Measurements from ENCODE around the gene SAP30BP. TPM values are rescaled to one million over a fixed set of nuclear protein-coding genes. Genes with fewer than 3 reads are reported as not detected.

Gene SAP30BP
- total and polyA plus RNA-seq, 4 donors: 20.9 to 33.4 (median 30.2) TPM

DNA sequence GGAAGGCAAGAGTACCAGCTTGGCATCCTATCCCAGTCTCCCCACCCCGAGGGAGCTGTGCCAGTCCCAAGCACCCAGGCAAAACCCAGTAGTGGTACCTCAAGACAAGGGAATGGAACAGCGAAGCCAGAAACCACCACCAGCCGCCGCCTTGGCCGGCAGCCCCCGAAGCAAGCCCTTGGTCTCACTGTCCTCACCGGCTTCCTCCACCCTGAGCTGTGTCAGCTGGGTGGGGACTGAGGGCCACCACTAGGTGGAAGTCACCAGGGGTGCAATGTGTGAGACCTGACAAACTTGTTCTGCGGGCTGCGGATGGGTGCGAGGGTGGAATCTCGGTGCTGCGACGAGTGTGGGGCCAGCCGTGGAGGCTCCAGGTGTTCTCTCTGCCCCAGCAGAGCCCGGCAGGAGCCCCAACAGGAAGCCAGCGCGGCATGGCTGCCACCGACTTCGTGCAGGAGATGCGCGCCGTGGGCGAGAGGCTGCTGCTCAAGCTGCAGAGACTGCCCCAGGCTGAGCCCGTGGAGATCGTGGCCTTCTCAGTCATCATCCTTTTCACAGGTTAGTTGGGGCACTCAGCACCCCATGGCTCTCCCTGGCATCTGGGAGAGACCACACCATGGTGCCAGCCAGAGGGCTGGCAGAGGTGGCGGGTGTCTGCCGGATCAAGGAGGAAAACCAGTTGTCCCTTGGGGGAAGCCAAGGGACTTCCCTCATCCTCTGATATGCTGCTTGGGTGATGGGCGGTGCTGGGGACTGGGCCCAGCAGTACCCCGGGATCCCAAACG is 27.2 kb upstream of the SAP30BP start:
- DNase-seq (ENCODE audit: low spot score): no peak
- Histone ChIP-seq H3K27me3 (ENCODE audit: control insufficient read depth in 4 of 4, insufficient read depth in 4 of 4, low read length in 3 of 4) (no peaks in the 10 kb centered on the region), H3K4me1 (ENCODE audit: control insufficient read depth in 4 of 4, insufficient read depth in 4 of 4, low read length in 3 of 4) (no peaks in the 10 kb centered on the region), H3K36me3 (ENCODE audit: control insufficient read depth in 4 of 4, insufficient read depth in 3 of 4, low read depth in 1 of 4, low read length in 3 of 4) (peaks cover 0 to 9% (median 2%) of the 10 kb centered on the region in 4 donors), H3K9ac (ENCODE audit: low read depth in 1 of 2, low read length in 2 of 2) (no peak overlapping the region), H3K9me3 (ENCODE audit: control insufficient read depth in 4 of 4, low read length in 3 of 4) (no peaks in the 10 kb centered on the region), H3K4me3 (ENCODE audit: low read depth in 1 of 3, low read length in 3 of 3) (no peak overlapping the region), H3K27ac (ENCODE audit: low read depth in 1 of 2, low read length in 2 of 2) (no peak overlapping the region)
- no peak for TF ChIP-seq TAF1 (conservative IDR thresholded peaks at IDR 0.05)
- no peak for TF ChIP-seq RXRA (IDR thresholded peaks at IDR 0.05)
- TF ChIP-seq GABPA (IDR thresholded peaks at IDR 0.05 in 1 of 2, conservative IDR thresholded peaks at IDR 0.05 in 1 of 2): no peak
- no peak for TF ChIP-seq YY1 (IDR thresholded peaks at IDR 0.05)
- no peak for TF ChIP-seq REST (IDR thresholded peaks at IDR 0.05)
- no peak for TF ChIP-seq RAD21 (IDR thresholded peaks at IDR 0.05)
- no peak for TF ChIP-seq FOXA1 (IDR thresholded peaks at IDR 0.05)
- TF ChIP-seq, protein P1, sequence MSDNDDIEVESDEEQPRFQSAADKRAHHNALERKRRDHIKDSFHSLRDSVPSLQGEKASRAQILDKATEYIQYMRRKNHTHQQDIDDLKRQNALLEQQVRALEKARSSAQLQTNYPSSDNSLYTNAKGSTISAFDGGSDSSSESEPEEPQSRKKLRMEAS (IDR thresholded peaks at IDR 0.05): no peak
- no peak for TF ChIP-seq ZBTB33 (IDR thresholded peaks at IDR 0.05)
- no peak for TF ChIP-seq ATF3 (IDR thresholded peaks at IDR 0.05)
- no peak for TF ChIP-seq EGR1 (IDR thresholded peaks at IDR 0.05; ENCODE audit: low read depth in 2 of 2)
- TF ChIP-seq FOXA2 (IDR thresholded peaks at IDR 0.05): no peak
- TF ChIP-seq JUND (IDR thresholded peaks at IDR 0.05): no peak
- TF ChIP-seq HNF4G (IDR thresholded peaks at IDR 0.05): no peak
- TF ChIP-seq CTCF (IDR thresholded peaks at IDR 0.05; ENCODE audit: low read depth, low read length, missing input control): no peak
- TF ChIP-seq NR2F2 (IDR thresholded peaks at IDR 0.05): no peak
- TF ChIP-seq HNF4A (conservative IDR thresholded peaks at IDR 0.05): no peak
- no peak for TF ChIP-seq SP1 (IDR thresholded peaks at IDR 0.05)
- 91% methylated on average over 30 of the region's 30 CpGs for WGBS
